C4-2B (cell line): ENCODE results near the gene MTPN.

Experiments used
- CTCF ChIP-seq: fragments of 450-650 bp; conservative IDR thresholded peaks from 2 replicates; pipeline ENCODE4 v1.5.1; 2017; ENCODE audit warnings: mild to moderate bottlenecking
- ZFX ChIP-seq: fragments of 450-650 bp; IDR thresholded peaks from 2 replicates; pipeline ENCODE4 v1.6.1; 2017

- TF ChIP-seq CTCF: no peak
- TF ChIP-seq ZFX: no peak
Observed at GRCh38 chr7:135980012-135980551, 2.9 kb upstream of the MTPN start.
